Measurements from ENCODE around the gene NPFFR1.
"Not testable (repeated sequence)": the region's sequence is repeated elsewhere in the genome, so short reads cannot be mapped to it uniquely, and the experiment has no call there.

The NPFFR1 gene

DNA sequence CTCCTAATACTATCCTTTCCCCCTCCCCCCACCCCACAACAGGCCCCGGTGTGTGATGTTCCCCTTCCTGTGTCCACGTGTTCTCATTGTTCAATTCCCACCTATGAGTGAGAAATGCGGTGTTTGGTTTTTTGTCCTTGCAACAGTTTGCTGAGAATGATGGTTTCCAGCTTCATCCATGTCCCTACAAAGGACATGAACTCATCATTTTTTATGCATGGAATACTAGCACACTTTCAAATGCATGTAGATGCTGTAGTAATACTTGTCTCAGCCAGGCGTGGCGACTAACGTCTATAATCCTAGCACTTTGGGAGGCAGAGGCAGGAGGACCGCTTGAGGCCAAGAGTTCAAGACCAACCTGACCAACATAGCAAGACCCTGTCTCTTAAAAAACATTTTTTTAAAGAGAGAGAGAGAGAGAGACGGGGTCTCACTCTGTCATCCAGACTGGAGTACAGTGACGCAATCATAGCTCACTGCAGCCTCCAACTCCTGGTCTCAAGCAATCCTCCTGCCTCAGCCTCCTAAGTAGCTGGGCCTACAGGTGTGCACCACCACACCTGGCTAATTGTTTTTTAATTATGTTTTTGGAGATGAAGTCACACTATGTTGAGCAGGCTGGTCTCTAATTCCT is 60.9 kb downstream of the NPFFR1 start:
- not testable (repeated sequence) for DNase-seq (ENCODE audit: low read depth)

- DNase-seq (ENCODE audit: low read depth), result no peak
Measured at GRCh38 chr10:70222340-70222794, 61.4 kb downstream of the NPFFR1 start.

DNA sequence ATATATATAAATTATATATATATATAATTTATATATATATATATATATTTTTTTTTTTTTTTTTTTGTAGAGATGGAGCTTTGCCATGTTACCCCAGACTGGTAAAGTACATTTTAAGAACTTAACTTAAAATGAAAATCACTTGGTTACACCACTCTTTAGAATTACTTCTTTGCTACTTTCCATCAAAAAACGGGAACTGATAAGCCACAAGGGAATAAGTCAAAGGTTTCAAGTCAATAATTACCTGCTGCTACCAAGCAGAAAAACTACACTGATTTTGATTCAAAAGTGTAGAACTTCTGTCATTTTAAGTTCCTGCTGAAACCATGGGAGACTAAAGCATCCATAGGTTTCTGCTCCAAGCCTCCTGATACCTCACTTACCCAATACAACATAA is 62.8 kb downstream of the NPFFR1 start:
- DNase-seq (ENCODE audit: low read depth), result no peak

- no peak for DNase-seq (ENCODE audit: low read depth)
Measured at GRCh38 chr10:70212879-70213278, 70.9 kb downstream of the NPFFR1 start.

DNA sequence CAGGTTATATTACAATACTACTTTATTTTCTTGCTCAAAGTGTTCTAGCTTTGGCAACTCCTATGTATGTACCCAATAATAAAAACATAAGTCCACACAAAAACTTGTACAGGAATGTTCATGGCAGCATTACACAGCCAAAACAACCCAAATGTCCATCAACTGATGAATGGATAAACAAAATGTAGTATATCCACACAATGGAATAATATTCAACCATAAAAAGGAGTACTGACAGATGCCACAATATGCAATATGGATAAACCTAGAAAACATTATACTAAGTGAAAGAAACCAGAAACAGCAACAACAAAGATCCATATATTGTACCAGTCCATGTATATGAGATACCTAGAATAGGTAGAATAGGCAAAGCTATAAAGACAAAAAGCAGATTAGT is 71.5 kb downstream of the NPFFR1 start:
- no peak for DNase-seq (ENCODE audit: low read depth)

- DNase-seq (ENCODE audit: low read depth), result no peak
Measured at GRCh38 chr10:70206762-70207161, 77.0 kb downstream of the NPFFR1 start.

DNA sequence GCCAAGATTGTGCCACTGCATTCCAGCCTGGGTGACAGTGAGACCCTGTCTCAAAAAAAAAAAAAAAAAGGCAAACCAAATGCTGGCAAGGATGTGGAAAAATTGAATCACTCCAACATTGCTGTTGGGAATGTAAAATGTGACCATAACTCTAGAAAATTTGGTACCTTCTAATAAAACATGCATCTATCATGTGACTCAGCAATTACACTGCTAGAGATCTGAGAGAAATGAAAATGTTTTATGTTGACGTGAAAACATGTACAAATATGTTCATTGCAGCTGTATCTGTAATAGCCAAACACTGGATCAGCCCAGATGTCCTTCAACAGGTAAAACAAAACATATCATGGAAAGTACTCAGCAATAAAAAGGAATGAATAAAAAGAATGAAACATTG is 82.7 kb downstream of the NPFFR1 start:
- DNase-seq (ENCODE audit: low read depth), result no peak

GRCh38 chr10:70198696-70199466 is 84.9 kb downstream of the NPFFR1 start:
- DNase-seq (ENCODE audit: low read depth), result no peak
